ENCODE results near the gene GPR55. TPM values are rescaled to one million over a fixed set of nuclear protein-coding genes. Genes with fewer than 3 reads are reported as not detected.
A peak's percentile ranks its signal among the peaks of the same experiment; 100 is the strongest.

The GPR55 gene
- total RNA-seq, 2 donors from 2014 or later, result 2.6 to 7.5 TPM

- 94 to 95% methylated on average over 3 to 8 of the region's 8 CpGs for WGBS, 2 experiments (ENCODE audit: insufficient coverage in 1 of 2, insufficient read length in 1 of 2)
- H3K9ac ChIP-seq (ENCODE audit: extremely low read depth, low read length, poor library complexity, severe bottlenecking), result no peak overlapping the region
- H3K9me3 Mint-ChIP-seq, result peaks cover 26% of the 10 kb centered on the region
- no peak for TF ChIP-seq CTCF (conservative IDR thresholded peaks at IDR 0.05)
- H3K27ac ChIP-seq (ENCODE audit: low read depth, low read length), result no peak overlapping the region
- no peak for DNase-seq
- H3K4me3 ChIP-seq (ENCODE audit: low read length), result peak overlapping the region; percentile 61
- H3K4me3 Mint-ChIP-seq, result peak overlapping the region; percentile 49
- H3K4me1 Mint-ChIP-seq, result peaks cover 28% of the 10 kb centered on the region
- no peaks in the 10 kb centered on the region for H3K36me3 Mint-ChIP-seq (ENCODE audit: low read depth)
- no peaks in the 10 kb centered on the region for H3K36me3 ChIP-seq (ENCODE audit: control insufficient read depth, insufficient read depth, low read length)
- H3K27ac Mint-ChIP-seq, result no peak overlapping the region
- peaks cover 25% of the 10 kb centered on the region for H3K9me3 ChIP-seq (ENCODE audit: control insufficient read depth, low read length)
- peaks cover 12% of the 10 kb centered on the region for H3K27me3 ChIP-seq (ENCODE audit: control insufficient read depth, insufficient read depth, low read length, poor library complexity, severe bottlenecking)
- peaks cover 18% of the 10 kb centered on the region for H3K27me3 Mint-ChIP-seq (ENCODE audit: insufficient read depth)
- H3K4me1 ChIP-seq (ENCODE audit: control insufficient read depth, insufficient read depth, low read length), result no peaks in the 10 kb centered on the region
These were observed 34.0 kb upstream of the GPR55 start for GRCh38 chr2:230958820-230959756.

GRCh38 chr2:230957756-230958391 is 32.8 kb upstream of the GPR55 start:
- H3K9me3 Mint-ChIP-seq, result peaks cover 22% of the 10 kb centered on the region
- no peak for TF ChIP-seq CTCF (conservative IDR thresholded peaks at IDR 0.05)
- Histone ChIP-seq H3K9me3 (ENCODE audit: control insufficient read depth, low read length) (peaks cover 13% of the 10 kb centered on the region), H3K27ac (ENCODE audit: low read depth, low read length) (no peak overlapping the region), H3K9ac (ENCODE audit: extremely low read depth, low read length, poor library complexity, severe bottlenecking) (peak overlapping the region; percentile 54), H3K36me3 (ENCODE audit: control insufficient read depth, insufficient read depth, low read length) (no peaks in the 10 kb centered on the region), H3K4me3 (ENCODE audit: low read length) (peak overlapping the region; percentile 81), H3K4me1 (ENCODE audit: control insufficient read depth, insufficient read depth, low read length) (no peaks in the 10 kb centered on the region), H3K27me3 (ENCODE audit: control insufficient read depth, insufficient read depth, low read length, poor library complexity, severe bottlenecking) (peaks cover 12% of the 10 kb centered on the region)
- peaks cover 28% of the 10 kb centered on the region for H3K4me1 Mint-ChIP-seq
- peak overlapping the region; percentile 59 for H3K4me3 Mint-ChIP-seq
- H3K36me3 Mint-ChIP-seq (ENCODE audit: low read depth), result no peaks in the 10 kb centered on the region
- DNase-seq, result no peak
- no peak overlapping the region for H3K27ac Mint-ChIP-seq
- H3K27me3 Mint-ChIP-seq (ENCODE audit: insufficient read depth), result peaks cover 18% of the 10 kb centered on the region

GRCh38 chr2:230956827-230957755 is 32.0 kb upstream of the GPR55 start:
- no peaks in the 10 kb centered on the region for H3K36me3 Mint-ChIP-seq (ENCODE audit: low read depth)
- peaks cover 18% of the 10 kb centered on the region for H3K27me3 Mint-ChIP-seq (ENCODE audit: insufficient read depth)
- peak overlapping the region; percentile 59 for H3K4me3 Mint-ChIP-seq
- no peak for TF ChIP-seq CTCF (conservative IDR thresholded peaks at IDR 0.05)
- peaks cover 13% of the 10 kb centered on the region for H3K9me3 ChIP-seq (ENCODE audit: control insufficient read depth, low read length)
- H3K4me1 Mint-ChIP-seq, result peaks cover 24% of the 10 kb centered on the region
- no peak overlapping the region for H3K27ac Mint-ChIP-seq
- peak overlapping the region; percentile 81 for H3K4me3 ChIP-seq (ENCODE audit: low read length)
- peaks cover 12% of the 10 kb centered on the region for H3K27me3 ChIP-seq (ENCODE audit: control insufficient read depth, insufficient read depth, low read length, poor library complexity, severe bottlenecking)
- no peaks in the 10 kb centered on the region for H3K36me3 ChIP-seq (ENCODE audit: control insufficient read depth, insufficient read depth, low read length)
- H3K27ac ChIP-seq (ENCODE audit: low read depth, low read length), result no peak overlapping the region
- peak; percentile 85 for DNase-seq
- 15 to 23% methylated on average over 17 to 43 of the region's 43 CpGs for WGBS, 2 experiments (ENCODE audit: insufficient coverage in 1 of 2, insufficient read length in 1 of 2)
- no peaks in the 10 kb centered on the region for H3K4me1 ChIP-seq (ENCODE audit: control insufficient read depth, insufficient read depth, low read length)
- H3K9ac ChIP-seq (ENCODE audit: extremely low read depth, low read length, poor library complexity, severe bottlenecking), result peak overlapping the region; percentile 54
- peaks cover 22% of the 10 kb centered on the region for H3K9me3 Mint-ChIP-seq

Data from endodermal cell (in vitro differentiated cells).